ENCODE results near the gene BRME1.
A peak's percentile ranks its signal among the peaks of the same experiment; 100 is the strongest.
"Not testable (repeated sequence)": the region's sequence is repeated elsewhere in the genome, so short reads cannot be mapped to it uniquely, and the experiment has no call there.

Gene BRME1

GRCh38 chr19:13926010-13926409 is 20.1 kb upstream of the BRME1 start:
- FAIRE-seq: no peak

GRCh38 chr19:13923194-13923987 is 17.5 kb upstream of the BRME1 start:
- no peak for FAIRE-seq

- not testable (repeated sequence) for FAIRE-seq
These were observed 16.2 kb upstream of the BRME1 start for GRCh38 chr19:13922118-13922517.

- FAIRE-seq: no peak
These were observed 15.2 kb upstream of the BRME1 start for GRCh38 chr19:13920940-13921747.

GRCh38 chr19:13920524-13920923 is 14.6 kb upstream of the BRME1 start:
- no peak for FAIRE-seq

- FAIRE-seq: no peak
These were observed 13.0 kb upstream of the BRME1 start for GRCh38 chr19:13918726-13919411.

GRCh38 chr19:13917888-13918406 is 12.0 kb upstream of the BRME1 start:
- no peak for FAIRE-seq

GRCh38 chr19:13914777-13915176 is 8.9 kb upstream of the BRME1 start:
- FAIRE-seq: no peak

- no peak for FAIRE-seq
These were observed 7.4 kb upstream of the BRME1 start for GRCh38 chr19:13913352-13913751.

- no peak for FAIRE-seq
These were observed 3.5 kb upstream of the BRME1 start for GRCh38 chr19:13909430-13909829.

GRCh38 chr19:13908674-13909073 is 2.8 kb upstream of the BRME1 start:
- FAIRE-seq: no peak

GRCh38 chr19:13906910-13907309 is 993 bp upstream of the BRME1 start:
- FAIRE-seq: no peak

- no peak for FAIRE-seq
These were observed 596 bp upstream of the BRME1 start for GRCh38 chr19:13906521-13906904.

GRCh38 chr19:13902993-13903555 is 2.8 kb downstream of the BRME1 start:
- no peak for FAIRE-seq

- no peak for FAIRE-seq
These were observed 5.9 kb downstream of the BRME1 start for GRCh38 chr19:13899912-13900584.

- no peak for FAIRE-seq
These were observed 6.5 kb downstream of the BRME1 start for GRCh38 chr19:13899393-13899792.

- peak; percentile 21 for FAIRE-seq
These were observed 9.7 kb downstream of the BRME1 start for GRCh38 chr19:13896227-13896626.

GRCh38 chr19:13894552-13894951 is 11.4 kb downstream of the BRME1 start:
- FAIRE-seq: no peak

GRCh38 chr19:13892870-13893269 is 13.0 kb downstream of the BRME1 start:
- no peak for FAIRE-seq

- no peak for FAIRE-seq
These were observed 15.8 kb downstream of the BRME1 start for GRCh38 chr19:13890136-13890535.

- no peak for FAIRE-seq
These were observed 17.6 kb downstream of the BRME1 start for GRCh38 chr19:13888281-13888680.

GRCh38 chr19:13887517-13887916 is 18.4 kb downstream of the BRME1 start:
- no peak for FAIRE-seq
